ENCODE measurements around the gene CMIP.
"Not testable (repeated sequence)": the region's sequence is repeated elsewhere in the genome, so short reads cannot be mapped to it uniquely, and the experiment has no call there.

The CMIP gene

DNA sequence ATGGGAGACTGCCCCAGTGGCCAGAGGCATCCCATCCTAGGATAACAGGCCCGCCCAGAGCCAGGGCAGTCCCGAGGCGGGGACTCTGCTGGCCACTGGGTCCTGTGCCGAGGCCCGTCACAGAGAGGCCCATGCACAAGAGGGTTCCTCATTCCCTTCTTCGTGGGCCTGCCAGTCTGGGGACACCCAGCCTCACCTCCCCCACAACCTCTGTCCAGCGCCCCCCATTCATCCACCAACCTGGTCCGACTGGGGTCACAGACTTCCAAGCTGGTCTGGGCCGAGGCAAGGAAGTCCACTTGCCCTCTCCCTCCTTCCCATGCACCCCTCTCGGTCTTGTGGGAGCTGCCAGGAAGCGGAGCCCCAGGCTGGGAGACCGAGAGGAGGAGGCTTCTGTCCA, 240.3 kb downstream of the CMIP start:
- no peak for DNase-seq (ENCODE audit: low read depth)

DNA sequence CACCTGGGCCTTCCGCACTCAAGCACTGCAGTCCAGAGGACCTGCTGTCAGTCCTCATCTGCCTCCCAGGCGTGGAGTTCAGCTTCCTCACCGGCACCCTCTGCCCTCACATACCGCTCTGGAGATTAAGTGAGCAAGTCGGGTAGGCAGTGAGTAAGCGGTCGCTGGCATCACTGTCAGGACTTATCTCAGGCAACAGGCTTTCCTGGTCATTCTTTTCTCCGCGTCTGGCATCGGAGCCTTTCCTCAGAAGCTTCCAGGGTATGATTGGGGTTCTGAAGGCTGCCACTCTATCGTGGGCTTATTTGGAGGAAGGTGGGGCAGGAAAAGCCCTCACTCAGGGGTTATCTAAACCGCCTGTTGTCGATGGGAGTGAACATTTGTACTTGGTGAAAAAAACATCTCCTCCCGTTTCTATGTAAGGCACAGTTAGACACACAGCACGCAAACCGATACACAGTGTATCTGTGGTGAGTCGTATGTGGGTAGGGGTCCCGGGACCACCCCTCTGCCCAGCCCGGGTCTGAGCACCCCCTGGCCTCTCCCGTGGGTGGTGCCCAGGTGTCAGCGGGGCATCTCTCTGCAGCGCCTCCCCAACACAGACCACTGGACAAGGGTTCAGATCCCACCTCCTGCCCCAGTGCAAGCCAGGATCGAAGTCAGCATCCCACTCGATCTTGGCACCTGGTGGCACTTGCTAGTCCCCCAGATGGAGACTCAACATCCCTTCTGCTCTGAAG, 242.0 kb downstream of the CMIP start:
- DNase-seq (ENCODE audit: low read depth) = no peak

DNA sequence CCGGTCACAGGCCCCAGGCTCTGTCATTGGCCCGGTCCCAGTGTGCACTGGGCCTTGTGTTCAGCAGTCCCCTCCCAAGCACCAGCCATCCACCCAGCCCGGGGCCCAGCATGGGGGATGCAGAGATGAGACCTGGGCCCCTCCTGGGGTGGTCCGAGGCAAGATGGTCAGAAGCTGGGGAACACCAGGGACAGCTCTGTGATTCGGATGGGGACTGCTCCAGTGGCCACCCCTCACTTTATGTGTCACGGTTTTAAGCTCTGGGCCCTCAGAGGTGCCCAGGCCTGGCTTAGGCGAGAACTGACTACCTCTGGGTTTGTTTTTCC, 242.5 kb downstream of the CMIP start:
- no peak for DNase-seq (ENCODE audit: low read depth)

DNA sequence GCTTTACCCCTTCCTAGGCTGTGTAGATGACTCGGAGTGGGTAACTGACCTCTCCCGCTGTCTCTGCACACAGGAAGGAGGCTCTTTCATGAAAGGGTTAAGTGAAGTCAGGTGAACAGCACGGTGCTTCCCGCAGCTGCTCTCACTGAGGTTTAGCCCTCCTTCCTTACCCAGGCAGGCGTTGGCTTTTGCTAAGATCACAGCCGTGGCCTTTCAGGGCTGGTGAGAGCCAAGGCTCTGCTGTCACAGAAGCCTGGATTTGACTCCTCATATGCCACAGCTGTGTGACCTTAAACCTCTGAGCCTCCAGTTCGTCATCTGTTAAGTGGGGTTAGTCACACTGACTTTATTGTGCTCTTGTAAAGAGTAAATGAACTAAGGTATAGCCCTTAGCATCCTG, 243.6 kb downstream of the CMIP start:
- DNase-seq (ENCODE audit: low read depth) = no peak

DNA sequence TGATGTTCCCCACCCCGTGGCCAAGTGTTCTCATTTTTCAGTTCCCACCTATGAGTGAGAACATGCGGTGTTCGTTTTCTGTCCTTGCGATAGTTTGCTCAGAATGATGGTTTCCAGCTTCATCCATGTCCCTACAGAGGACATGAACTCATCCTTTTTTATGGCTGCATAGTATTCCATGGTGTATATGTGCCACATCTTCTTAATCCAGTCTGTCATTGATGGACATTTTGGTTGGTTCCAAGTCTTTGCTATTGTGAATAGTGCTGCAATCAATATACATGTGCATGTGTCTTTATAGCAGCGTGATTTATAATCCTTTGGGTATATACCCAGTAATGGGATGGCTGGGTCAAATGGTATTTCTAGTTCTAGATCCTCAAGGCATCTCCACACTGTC, 244.2 kb downstream of the CMIP start:
- not testable (repeated sequence) for DNase-seq (ENCODE audit: low read depth)

DNA sequence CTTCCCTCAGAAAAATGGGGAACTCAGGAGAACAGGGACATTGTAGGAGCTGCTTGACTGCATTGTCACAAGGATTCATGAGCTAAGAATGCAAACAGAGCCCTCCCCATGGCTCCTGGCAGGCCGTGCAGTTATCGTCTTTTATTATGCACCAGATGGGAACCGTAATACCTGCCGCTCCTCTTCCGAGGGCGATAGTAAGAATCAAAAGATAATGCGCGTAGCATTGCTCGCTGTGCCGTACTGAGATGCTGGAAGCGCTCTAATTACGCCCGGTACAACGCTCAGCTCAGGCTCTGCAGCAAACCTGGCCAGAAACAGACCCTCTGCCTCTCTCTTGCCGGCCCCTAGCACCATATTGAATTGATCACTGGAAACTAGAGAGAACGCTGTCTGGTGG, 247.4 kb downstream of the CMIP start:
- no peak for DNase-seq (ENCODE audit: low read depth)

DNA sequence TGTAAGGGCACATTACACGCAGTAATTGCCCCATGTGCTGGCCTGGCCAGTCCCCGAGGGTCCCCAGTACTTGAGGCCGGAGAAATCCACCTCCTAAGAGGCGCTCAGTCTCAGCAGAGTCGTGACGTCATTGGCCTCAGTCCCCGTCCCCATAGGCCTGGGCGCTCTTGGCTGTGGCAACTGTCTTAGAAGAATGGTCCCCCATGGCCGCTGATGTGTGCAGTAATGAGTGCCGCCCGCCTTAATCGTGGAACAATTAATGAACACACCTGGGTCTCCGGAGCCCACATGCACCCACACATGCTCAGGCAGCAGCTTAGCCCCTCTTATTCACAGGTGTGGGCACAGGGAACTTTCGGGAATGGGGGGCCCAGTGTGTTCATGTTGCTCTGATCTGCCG, 248.0 kb downstream of the CMIP start:
- no peak for DNase-seq (ENCODE audit: low read depth)

DNA sequence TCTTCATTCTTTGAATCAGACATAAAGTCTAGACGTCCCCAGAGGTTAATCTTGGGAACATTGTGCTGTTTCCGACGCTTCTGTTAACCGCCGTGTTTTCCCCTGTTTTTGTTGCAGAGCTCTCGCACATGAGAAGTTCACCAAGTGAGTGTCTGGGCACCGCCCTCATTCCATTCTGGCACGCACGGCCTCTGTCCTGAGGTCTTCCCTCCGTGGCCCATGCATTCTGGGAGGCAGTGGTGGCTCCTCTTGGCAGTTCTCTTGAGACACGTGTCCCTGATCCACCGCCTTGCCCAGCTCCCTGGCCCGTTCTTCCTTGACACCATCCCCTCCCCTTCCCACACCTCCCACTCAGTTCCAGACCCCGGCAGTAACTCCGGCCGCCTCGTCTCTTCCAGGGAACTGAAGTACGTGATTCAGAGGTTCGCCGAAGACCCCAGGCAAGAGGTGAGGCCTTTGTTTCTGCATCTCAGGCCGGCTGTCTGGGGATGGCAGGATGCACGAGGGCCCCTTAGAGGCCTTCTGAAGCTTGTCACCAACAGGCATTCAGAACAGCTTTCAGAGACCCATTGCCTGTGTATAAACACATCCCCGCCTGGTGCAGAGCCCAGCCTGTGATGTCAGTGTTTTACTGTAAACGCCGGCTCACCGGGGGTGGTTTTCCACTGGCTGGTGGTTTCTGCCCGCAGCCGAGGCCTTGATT, 248.6 kb downstream of the CMIP start:
- DNase-seq (ENCODE audit: low read depth) = no peak

DNA sequence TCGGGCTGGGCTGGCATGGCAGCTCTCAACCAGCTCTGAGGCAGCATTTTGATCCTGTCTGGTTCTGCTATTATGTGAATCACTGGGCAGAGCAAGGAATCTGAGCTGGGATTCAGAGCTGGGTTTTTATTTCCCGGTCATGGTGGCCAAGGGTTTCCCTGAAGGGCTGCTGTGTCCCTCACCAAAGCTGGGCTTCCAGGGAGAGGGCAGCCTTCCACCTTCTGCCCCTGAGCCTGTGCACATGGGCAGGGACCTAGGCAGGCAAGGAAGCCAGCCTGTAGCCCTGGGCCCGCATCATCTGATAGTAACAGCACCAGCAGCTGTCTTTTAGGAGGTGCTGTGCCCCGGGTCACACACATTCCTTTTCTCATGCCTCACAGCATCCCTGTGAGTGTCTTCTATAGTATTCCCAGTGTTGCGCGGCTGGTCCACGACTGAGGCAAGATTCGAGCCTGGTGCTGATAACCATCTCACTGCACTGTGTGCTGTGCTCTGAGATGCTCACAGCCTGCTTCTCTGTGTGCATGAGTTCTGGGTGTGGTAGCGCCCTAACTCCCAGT, 249.2 kb downstream of the CMIP start:
- no peak for DNase-seq (ENCODE audit: low read depth)

DNA sequence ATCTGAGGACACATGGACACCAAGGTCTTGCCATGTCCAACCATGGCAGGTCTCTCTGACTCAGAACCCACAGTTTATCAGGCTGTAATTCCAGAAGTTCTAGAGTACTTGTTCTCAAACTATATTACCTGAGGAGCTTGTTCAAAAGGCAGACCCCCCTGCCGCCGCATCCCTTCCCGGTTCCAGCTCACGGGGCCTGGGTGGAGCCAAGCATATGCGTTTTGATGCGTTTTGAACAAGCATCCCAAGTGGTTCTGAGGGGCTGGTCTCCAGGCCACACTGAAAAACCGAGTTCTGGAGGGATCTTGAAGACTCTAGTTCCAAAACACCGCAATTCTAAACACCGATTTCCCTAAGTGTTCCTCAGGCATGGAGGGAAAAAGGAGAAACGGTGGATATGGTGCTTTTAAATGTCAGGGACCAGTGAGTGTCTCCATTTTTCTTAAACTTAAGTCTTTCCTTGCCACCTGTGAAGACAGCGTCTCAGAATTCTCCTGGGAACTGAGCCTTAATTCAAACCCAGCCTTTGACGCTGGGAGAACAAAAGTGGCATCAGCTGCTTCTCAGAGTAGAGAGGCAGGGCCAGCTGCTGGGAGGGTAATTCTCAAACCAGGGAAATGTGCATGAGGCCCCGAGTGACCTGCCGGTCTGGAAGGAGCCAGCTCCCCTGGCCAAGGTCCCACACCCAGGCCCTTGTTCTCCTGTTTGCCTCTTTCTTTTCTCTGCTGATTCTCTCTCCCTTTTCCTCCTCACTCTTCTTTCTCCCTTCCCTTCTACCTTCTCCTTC, 250.1 kb downstream of the CMIP start:
- no peak for DNase-seq (ENCODE audit: low read depth)

DNA sequence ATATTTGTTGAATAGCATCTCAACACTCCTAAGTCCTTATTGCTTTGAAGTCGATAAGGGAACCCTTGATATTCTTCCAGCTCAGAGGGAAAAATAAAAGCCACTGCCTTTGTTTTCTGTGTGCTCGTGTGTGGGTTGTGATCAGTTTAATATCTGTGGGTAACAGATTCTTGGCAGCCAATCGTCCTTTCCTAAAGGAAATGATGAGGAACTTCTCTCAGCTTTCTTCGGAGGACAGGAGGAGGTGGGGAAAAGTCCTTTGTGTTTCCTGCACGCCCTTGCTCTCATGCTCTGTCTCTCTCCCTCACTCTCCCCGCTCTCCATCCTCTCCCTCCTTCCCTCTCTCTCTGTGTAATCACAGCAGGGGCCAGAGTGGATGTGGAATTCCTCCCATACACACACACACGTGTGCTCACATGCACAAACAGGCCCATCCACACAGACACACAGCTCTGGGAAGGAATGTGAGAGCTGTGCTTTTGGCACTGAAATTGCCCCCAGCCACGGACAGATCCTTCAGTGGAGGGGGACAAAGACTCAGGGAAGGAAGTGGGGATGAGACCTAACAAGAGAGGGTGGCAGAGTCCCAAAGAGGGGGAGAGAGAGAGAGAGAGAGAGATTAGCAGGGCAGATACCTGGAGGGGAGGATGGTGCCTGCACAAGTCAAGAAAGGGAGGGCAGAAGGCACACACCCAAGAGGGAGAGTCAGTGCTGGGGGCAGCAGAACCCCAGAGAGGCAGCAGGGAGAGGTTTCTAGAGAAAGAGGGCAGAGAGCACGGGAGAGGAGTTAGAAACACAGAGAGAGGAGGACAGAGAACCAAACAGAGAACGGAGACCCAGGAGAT, 250.9 kb downstream of the CMIP start:
- no peak for DNase-seq (ENCODE audit: low read depth)

DNA sequence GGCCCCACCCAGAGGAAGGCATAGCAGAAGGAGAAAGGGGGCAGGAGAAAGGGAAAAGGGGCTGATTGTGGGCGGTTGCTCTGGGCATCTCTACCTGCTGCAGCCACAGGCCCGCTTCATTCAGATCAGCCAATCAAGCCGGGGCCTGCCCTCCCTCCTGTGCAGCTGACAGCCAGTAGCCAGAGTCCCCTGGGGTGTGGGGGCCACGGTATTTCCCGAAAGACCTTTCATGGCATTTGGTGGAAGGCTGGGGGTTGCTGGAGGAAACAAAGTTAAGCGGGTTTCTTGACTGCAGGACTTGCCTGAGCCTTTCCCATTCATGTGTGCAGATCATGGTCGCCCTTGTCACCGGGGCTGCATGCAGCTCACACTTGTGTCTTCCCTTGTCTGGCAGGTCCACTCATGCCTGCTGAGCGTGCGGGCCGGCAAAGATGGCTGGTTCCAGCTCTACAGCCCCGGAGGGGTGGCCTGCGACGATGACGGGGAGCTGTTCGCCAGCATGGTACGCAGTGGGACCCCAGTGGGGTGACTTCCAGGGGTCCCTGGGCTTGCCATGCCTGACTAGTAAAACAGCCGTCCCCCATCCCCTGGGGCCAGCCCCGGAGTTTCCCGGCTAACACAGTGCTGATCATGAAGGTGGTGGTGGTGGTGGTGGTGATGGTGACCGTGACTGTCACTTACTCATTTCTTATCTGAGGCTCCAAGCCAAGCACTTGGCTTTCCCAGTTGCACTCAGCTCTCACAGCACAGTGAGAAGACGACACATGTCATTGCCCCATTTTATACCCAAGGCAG, 251.8 kb downstream of the CMIP start:
- DNase-seq (ENCODE audit: low read depth) = no peak

DNA sequence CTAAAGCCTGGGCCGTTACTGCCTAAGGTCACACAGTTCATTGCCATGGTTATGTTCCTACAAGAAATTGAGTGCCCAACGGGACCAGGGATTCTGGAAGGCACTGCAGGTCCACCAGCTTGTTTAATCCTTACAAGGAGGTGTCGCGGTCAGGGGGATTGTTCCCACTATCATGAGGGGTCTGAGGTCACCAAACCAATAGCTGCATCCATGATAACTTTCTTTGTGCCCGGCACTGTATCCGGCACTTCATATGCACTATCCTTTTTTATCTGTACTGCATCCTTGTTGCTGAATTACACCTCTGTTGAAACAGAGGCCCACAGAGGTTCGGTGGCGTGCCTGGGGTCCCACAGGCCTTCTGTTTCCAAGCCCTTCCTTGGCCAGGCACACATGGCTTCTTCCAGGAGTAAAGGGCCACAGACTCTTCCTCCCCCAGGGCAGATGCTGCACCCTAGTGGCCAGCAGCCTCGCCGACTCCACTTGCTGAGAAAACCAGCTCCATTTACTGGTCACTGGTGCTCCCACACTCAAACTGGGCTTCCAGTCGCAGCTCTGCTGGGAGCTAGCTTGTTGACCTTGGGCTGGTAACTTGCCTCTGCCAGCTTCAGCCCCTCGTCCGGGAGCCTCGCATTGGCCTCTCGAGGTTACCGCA, 252.5 kb downstream of the CMIP start:
- peak; percentile 36 for DNase-seq (ENCODE audit: low read depth)

DNA sequence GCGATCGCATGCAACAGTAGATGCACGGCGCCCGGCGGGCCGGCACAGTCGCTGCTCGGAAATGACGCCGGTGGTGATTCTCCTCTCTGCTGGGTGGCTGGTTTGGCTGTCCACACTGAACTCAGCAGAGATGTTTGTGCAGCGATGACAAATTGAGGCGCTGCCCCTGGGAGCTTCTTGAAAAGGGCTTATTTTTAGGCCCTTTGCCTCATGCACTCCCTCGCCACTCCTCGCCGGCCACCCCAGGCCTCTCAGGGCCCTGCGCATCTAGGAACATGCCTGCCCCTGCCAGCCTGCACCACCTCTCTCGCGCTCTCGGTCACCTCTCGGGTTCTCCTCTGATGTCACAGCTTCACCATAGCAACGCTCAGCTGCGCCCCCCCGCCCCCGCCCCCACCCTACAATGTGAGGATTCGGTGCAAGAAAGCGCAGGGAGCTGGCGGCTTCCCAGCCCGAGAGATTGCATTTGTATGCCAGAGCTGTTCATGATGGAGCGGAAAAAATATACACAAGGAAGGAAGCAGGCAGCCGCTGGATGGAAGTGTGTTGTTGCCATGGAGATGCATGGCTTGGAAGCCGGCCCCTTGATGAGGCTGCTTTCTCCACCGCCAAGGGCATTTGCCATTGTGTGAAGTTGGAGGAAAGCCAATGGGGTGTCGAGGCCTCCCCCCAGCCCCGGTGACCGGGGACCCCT, 253.2 kb downstream of the CMIP start:
- no peak for DNase-seq (ENCODE audit: low read depth)

DNA sequence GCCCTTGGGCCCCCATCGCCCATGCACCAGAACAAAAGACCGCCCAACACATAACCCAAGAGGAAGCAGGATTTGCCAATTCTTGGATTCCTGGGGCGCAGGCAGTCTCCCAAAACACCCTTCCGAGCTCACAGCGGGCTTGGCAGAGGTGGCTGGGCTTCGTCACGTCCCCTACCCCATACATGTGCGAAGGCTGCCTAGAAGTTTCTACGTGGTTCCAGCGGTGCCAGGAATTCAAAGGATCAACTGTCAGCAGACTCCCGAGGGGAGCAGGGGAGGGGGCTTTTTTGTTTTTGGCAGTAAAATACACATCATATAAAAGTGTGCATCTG, 253.7 kb downstream of the CMIP start:
- no peak for DNase-seq (ENCODE audit: low read depth)

DNA sequence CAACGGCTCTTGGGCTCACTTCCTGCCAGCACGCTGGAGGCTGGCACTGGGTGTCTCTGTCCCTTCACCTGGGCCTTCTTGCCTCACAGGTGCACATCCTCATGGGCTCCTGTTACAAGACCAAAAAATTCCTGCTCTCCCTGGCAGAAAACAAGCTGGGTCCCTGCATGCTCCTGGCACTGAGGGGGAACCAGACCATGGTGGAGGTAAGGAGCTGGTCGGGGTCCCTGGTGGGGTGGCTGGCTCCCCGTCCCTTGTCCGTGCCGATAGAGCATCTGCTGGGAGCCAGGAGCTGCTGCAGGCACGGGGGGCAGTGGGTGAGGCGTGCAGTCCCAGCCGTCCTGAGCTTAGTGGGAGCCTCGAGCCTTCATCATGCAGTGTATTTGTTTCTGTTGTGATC, 255.0 kb downstream of the CMIP start:
- DNase-seq (ENCODE audit: low read depth) = no peak

DNA sequence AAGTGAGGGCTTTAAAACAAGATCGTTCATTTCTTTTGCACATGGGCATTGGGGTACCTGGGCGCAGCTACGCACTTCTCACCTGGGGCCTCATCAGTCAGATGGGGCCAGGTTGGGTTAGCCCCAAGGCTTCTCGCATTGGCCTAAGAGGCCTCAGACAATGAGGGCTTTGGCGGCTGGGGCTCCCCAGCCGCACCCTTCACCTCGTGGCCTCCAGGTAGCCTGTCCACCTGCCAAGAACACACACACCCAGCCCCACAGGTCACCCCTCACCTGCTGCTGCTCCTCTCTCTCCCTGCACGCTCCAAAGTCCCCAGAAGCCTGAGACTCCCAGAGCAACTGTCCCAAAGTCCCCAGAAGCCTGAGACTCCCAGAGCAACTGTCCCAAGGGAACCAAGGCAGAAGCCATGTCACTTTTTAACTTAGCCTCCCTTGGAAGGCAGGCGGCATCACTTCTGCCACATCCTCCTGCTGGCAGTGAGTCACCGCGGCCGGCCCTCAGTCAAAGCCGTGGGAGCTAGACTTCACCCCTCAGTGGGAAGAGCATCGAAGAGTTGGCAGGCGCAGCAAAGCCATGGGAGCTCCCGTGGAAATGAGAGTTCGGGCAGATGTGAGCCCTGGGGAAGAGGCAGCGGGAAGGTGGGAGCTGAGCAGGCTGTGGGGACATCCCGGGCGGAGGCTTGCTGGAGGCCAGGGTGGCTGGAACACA, 255.6 kb downstream of the CMIP start:
- no peak for DNase-seq (ENCODE audit: low read depth)

DNA sequence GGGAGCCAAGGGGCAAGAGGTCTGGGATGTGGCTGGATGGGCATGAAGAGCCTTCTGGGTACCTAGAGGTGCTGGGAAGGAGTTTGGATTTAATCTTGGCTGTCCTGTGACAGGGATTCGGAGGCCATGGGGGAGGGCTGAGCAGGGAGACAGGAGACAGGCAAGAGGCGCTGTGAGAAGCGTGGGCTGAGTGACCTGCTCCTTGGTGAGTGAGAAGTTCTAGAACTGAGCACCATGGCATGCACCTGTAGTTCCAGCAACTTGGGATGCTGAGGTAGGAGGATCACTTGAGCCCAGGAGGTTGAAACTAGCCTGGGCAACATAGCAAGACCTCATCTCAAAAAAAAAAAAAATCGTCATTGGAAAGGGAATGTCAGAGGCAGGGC, 256.2 kb downstream of the CMIP start:
- no peak for DNase-seq (ENCODE audit: low read depth)

DNA sequence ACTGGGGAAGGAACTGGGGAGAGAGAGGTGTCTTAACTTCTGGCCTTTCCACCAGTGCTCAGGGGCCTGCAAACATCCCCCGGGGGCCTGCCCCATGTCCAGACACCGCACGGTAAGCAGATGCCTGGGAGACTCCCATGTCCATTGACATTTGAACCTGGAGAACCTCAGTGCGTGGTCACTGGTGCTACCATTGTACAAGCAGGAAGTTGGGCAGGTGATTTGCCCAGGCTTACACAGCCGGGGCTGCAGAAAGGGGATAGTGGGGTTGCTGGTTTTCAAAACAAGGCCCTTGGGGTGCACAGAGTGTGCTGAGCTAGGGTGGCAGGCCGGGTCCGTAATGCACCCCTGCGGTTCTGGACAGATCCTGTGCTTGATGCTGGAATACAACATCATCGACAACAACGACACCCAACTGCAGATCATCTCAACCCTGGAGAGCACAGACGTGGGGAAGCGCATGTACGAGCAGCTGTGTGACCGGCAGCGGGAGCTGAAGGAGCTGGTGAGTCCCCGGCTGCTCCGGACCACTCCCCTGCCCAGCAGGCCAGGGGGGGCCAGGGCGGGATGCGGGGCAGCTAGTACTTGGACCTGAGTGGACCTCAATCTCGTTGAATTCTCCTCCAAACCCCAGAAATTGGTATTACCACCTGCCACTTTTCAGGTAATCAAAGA, 256.8 kb downstream of the CMIP start:
- no peak for DNase-seq (ENCODE audit: low read depth)

Measured in activated T-cell treated with anti-CD3 and anti-CD28 coated beads for 1 hour (primary cell).